SH-SY5Y (cell line): Measurements from ENCODE around the gene HPCAL1.

Experiments
- GATA2 ChIP-seq: IDR thresholded peaks from 2 replicates; pipeline ENCODE4 v1.6.1; 2011; ENCODE audit warnings: mild to moderate bottlenecking, low read depth, low read length
- GATA3 ChIP-seq: IDR thresholded peaks from 2 replicates; pipeline ENCODE4 v1.6.1; 2011; ENCODE audit warnings: low read depth, mild to moderate bottlenecking, low read length, moderate library complexity

DNA sequence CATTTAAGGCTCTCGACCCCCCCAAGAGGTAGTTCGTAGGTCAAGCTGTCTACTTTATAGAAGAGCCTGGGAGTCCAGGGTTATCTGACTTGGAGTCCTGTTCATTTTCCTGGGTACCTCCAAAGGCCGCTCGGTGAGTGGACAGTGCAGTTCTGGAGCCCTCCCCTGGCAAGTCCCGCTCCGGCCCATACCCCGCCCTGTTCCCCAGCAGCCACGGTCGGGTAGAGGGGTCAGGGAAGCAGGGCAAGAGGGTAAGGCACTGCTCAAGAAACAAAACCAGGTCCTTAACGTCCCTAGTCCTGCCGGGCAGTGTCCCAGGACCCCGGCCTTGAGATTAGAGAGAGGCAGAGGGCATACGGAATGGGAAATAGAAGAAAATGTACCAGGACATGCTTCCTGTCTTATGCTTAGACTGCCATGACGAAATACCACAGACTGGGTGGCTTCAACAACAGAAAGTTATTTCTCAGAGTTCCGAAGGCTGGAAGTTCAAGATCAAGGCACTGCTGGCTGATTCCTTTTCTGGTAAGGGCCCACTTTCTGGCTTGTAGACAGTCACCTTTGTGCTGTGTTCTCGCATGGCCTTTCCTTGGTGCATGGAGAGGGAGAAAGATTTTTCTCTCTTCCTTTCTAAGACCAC lies 5.4 kb upstream of the HPCAL1 start:
- TF ChIP-seq GATA2 (no peak; the same call in 1 of the 2 replicates), GATA3 (no peak)
